A673 (cell line): Measurements from ENCODE around the gene GMDS. TPM values are rescaled to one million over a fixed set of nuclear protein-coding genes. Genes with fewer than 3 reads are reported as not detected.

Experiments
- BruUV-seq: library from RNA; stranded (reverse); fragments of 400-500 nt; replicated peaks from 2 replicates; lab custom pipeline; 2021; lab: Mats Ljungman, UMichigan
- CTCF ChIA-PET: fragments of 300-600 bp; sonication (Branson Sonifier 250); formaldehyde crosslinking; loops from one replicate; lab custom pipeline; 2022; ENCODE audit warnings: antibody characterized with exemption; lab: Charles Lee
- POLR2A ChIA-PET: fragments of 300-600 bp; sonication (Branson Sonifier 250); formaldehyde crosslinking; loops from one replicate; lab custom pipeline; 2022; ENCODE audit warnings: antibody characterized with exemption; ENCODE audit not compliant: low non-redundant PET; lab: Charles Lee
- DNase-seq: peaks from one replicate; pipeline ENCODE4 v3.0.0-alpha.2; 2015; ENCODE audit warnings: low spot score
- H3K27ac ChIP-seq: fragments of 200-600 bp; sonication (generic); 2 replicates; pipeline ENCODE4 v1.5.1; 2016; ENCODE audit warnings: mixed run types, low read depth, mild to moderate bottlenecking, mixed read lengths, antibody characterized with exemption, low read length; ENCODE audit not compliant: poor library complexity, severe bottlenecking
- H3K27me3 ChIP-seq: fragments of 200-600 bp; sonication (generic); replicated peaks from 2 replicates; pipeline ENCODE4 v1.6.1; 2017; ENCODE audit warnings: mixed run types, low read depth, mild to moderate bottlenecking, mixed read lengths, antibody characterized with exemption, low read length; ENCODE audit not compliant: insufficient read depth, poor library complexity
- H3K36me3 ChIP-seq: fragments of 200-600 bp; sonication (generic); 2 replicates; pipeline ENCODE4 v1.6.1; 2016; ENCODE audit warnings: mixed run types, mild to moderate bottlenecking, mixed read lengths, antibody characterized with exemption, low read length; ENCODE audit not compliant: insufficient read depth, poor library complexity, severe bottlenecking
- H3K4me1 ChIP-seq: fragments of 200-600 bp; sonication (generic); 2 replicates; pipeline ENCODE4 v1.6.1; 2017; ENCODE audit warnings: mixed run types, mild to moderate bottlenecking, mixed read lengths, antibody characterized with exemption, low read length; ENCODE audit not compliant: insufficient read depth, poor library complexity, severe bottlenecking
- H3K4me3 ChIP-seq: fragments of 200-600 bp; sonication (generic); 2 replicates; pipeline ENCODE4 v1.5.1; 2016; ENCODE audit warnings: low read depth, mixed run types, mild to moderate bottlenecking, mixed read lengths, low read length; ENCODE audit not compliant: poor library complexity, severe bottlenecking
- H3K9me3 ChIP-seq: fragments of 200-600 bp; sonication (generic); 2 replicates; pipeline ENCODE4 v1.6.1; 2016; ENCODE audit warnings: mixed run types, low read depth, mild to moderate bottlenecking, mixed read lengths, antibody characterized with exemption, low read length; ENCODE audit not compliant: poor library complexity, severe bottlenecking
- CTCF ChIP-seq: fragments of 300-800, 200-600 bp; sonication (generic); conservative IDR thresholded peaks from 2 replicates; pipeline ENCODE4 v1.5.1; 2017; ENCODE audit warnings: low read depth, mild to moderate bottlenecking, antibody characterized with exemption, low read length, moderate library complexity, mixed read lengths
- EZH2 ChIP-seq: fragments of 200-600 bp; sonication (generic); IDR thresholded peaks from 2 replicates; pipeline ENCODE4 v1.6.1; 2017; ENCODE audit warnings: borderline replicate concordance, low read depth, mild to moderate bottlenecking, mixed read lengths, antibody characterized with exemption, low read length; ENCODE audit not compliant: poor library complexity, severe bottlenecking
- intact Hi-C: fragments of 100-400 bp; cut with micrococcal nuclease; formaldehyde crosslinking; loops from one replicate; pipeline ENCODE4 v1.10.0; 2022; ENCODE audit not compliant: unreplicated experiment
- total RNA-seq: library from RNA; stranded (reverse); gene quantifications from 2 replicates; pipeline ENCODE4 v1.2.3, GENCODE V29; 2021

The GMDS gene
- total RNA-seq, 1 experiment from 2014 or later = 15.2 TPM

GRCh38 chr6:2055911-2056310 lies 189.5 kb downstream of the GMDS start:
- no peak for DNase-seq
- H3K4me3 ChIP-seq = no peak overlapping the region
- H3K4me1 ChIP-seq = no peaks in the 10 kb centered on the region
- no peaks in the 10 kb centered on the region for H3K36me3 ChIP-seq
- H3K27me3 ChIP-seq = no peaks in the 10 kb centered on the region
- H3K27ac ChIP-seq = no peak overlapping the region
- H3K9me3 ChIP-seq = no peaks in the 10 kb centered on the region
- CTCF ChIA-PET = no interaction called here
- POLR2A ChIA-PET = no interaction called here
- TF ChIP-seq CTCF = no peak
- no peak for TF ChIP-seq EZH2
- intact Hi-C loops = no loop called here
- BruUV-seq = no TSS peak

GRCh38 chr6:2055143-2055542 lies 190.3 kb downstream of the GMDS start:
- H3K4me1 ChIP-seq = no peaks in the 10 kb centered on the region
- H3K27ac ChIP-seq = no peak overlapping the region
- DNase-seq = no peak
- CTCF ChIA-PET = no interaction called here
- H3K4me3 ChIP-seq = no peak overlapping the region
- H3K36me3 ChIP-seq = no peaks in the 10 kb centered on the region
- POLR2A ChIA-PET = no interaction called here
- intact Hi-C loops = no loop called here
- no peaks in the 10 kb centered on the region for H3K27me3 ChIP-seq
- TF ChIP-seq CTCF (no peak), EZH2 (no peak)
- H3K9me3 ChIP-seq = no peaks in the 10 kb centered on the region
- BruUV-seq = no TSS peak

GRCh38 chr6:2054516-2055067 lies 190.8 kb downstream of the GMDS start:
- Histone ChIP-seq H3K4me1 (no peaks in the 10 kb centered on the region), H3K27ac (no peak overlapping the region), H3K4me3 (no peak overlapping the region), H3K9me3 (no peaks in the 10 kb centered on the region), H3K36me3 (no peaks in the 10 kb centered on the region), H3K27me3 (no peaks in the 10 kb centered on the region)
- intact Hi-C loops = no loop called here
- ChIA-PET POLR2A (interaction anchor here (0.7 kb wide), 1 partner anchor 48 kb away, joined by 3 read pairs; no protein-coding TSS in a partner anchor), CTCF (no interaction called here)
- DNase-seq = no peak
- TF ChIP-seq CTCF (no peak), EZH2 (no peak)
- BruUV-seq = no TSS peak
